Stimulated activated naive B cell treated with anti-CD40 and anti-IgM and Interleukin-4, amounts not matched to agents 10 μg/mL and 1 μg/mL and 100 μg/mL, for 72 hours (primary cell): ENCODE measurements around the gene TSC22D4.
A peak's percentile ranks its signal among the peaks of the same experiment; 100 is the strongest.
"Not testable (repeated sequence)": the region's sequence is repeated elsewhere in the genome, so short reads cannot be mapped to it uniquely, and the experiment has no call there.

Source experiments
- ATAC-seq, 2 donors: fragments of 150-1000 bp; cut with Tn5 transposase; replicated peaks; 2 replicates each; pipeline ENCODE4 v1.10.0; 2021; ENCODE audit warnings: moderate library complexity in 1 of 2
- DNase-seq: peaks from one replicate; pipeline ENCODE4 v3.0.0; 2021
- H3K27ac Mint-ChIP-seq: one replicate; pipeline ENCODE4 v1.8.0; 2022; ENCODE audit warnings: mild to moderate bottlenecking, mixed read lengths
- H3K27me3 Mint-ChIP-seq, 2 donors: one replicate each; pipeline ENCODE4 v1.8.0; 2022; ENCODE audit warnings: mixed read lengths in 2 of 2
- H3K36me3 Mint-ChIP-seq, 2 donors: one replicate each; pipeline ENCODE4 v1.8.0; 2022; ENCODE audit warnings: mixed read lengths in 2 of 2, mild to moderate bottlenecking in 1 of 2
- H3K4me1 Mint-ChIP-seq, 2 donors: one replicate each; pipeline ENCODE4 v1.8.0; 2022; ENCODE audit warnings: mixed read lengths in 2 of 2, mild to moderate bottlenecking in 1 of 2
- H3K4me3 Mint-ChIP-seq, 2 donors: one replicate each; pipeline ENCODE4 v1.8.0; 2022; ENCODE audit warnings: mild to moderate bottlenecking in 2 of 2, mixed read lengths in 2 of 2, moderate library complexity in 1 of 2
- H3K9me3 Mint-ChIP-seq, 2 donors: one replicate each; pipeline ENCODE4 v1.8.0; 2022; ENCODE audit warnings: mixed read lengths in 2 of 2, mild to moderate bottlenecking in 1 of 2

Gene TSC22D4

DNA sequence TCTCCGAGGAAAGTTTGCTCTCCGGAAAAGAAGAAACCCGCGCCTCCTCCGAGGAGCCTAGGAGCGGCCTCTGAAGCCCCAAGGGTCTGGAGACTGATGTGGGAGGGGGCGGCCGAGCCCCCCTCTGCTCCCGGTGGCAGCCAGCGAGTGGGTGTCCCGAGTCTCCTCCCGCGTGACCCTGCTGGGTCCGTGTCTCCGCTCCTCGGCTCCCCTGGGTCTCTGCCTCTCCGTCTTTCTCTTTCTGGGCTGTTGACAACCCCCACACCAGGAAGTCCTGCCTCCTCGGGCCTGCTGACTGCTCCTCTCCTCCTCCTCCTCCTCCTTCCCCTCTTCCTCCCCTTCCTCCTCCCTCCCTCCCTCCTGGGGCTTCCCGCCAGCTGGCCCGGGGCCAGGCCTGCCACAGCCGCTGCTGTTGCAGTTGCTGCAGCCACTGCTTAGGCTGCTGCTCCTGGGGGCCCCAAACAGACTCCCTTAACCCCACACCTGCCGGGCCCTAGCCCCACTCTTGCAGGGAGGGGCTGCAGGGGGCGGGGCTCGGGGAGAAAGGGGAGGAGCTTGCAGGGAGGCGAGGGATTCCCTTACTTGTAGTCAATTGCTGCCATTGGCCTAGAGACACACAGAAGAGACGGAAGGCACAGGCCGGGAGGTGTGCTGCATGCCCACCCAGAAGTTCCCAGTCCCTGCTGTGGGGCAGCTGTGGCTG, at the start of gene TSC22D4:
Gene TSC22D4 (minus strand): TSS at position 257 of the 703 bp plus-strand sequence. CDS start 1,176 bp downstream, outside the sequence.
- H3K36me3 Mint-ChIP-seq: peaks cover 30 to 40% of the 10 kb centered on the region in 2 donors
- H3K27ac Mint-ChIP-seq: peak within 1 kb of the TSS; percentile 96
- no peaks in the 10 kb centered on the region for H3K27me3 Mint-ChIP-seq
- peak; percentile 74 for ATAC-seq
- peaks cover 25 to 54% of the 10 kb centered on the region in 2 donors for H3K4me1 Mint-ChIP-seq
- H3K9me3 Mint-ChIP-seq: no peaks in the 10 kb centered on the region
- peak within 1 kb of the TSS; percentile 83 to 85 for H3K4me3 Mint-ChIP-seq
- DNase-seq: peak; percentile 88

DNA sequence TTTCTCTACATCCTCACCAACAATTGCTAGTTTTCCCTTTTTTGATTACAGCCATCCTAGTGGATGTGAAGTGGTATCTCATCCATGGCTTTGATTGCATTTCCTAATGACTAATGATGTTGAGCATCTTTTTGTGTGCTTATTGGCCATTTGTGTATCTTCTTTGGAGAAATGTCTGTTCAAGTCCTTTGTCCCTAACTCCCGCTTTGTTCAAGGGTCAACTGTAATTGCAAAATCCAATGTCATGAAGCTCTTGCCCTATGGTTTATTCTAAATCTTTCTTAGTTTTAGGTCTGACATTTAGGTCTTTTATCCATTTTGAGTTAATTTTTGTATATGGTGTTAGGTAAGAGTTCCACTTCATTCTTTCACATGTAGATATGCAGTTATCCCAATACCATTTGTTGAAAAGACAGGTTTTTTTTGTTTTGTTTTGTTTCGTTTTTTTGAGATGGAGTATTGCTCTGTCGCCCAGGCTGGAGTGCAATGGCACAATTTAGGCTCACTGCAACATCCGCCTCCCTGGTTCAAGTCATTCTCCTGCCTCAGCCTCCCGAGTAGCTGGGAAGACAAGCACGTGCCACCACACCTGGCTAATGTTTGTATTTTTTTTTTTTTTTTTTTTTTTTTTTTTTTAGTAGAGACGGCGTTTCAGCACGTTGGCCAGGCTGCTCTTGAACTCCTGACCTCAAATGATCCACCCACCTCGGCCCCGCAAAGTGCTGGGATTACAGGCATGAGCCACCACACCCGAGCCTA, 49.3 kb upstream of the TSC22D4 start:
- not testable (repeated sequence) for ATAC-seq, DNase-seq, H3K9me3 Mint-ChIP-seq, H3K27me3 Mint-ChIP-seq, H3K27ac Mint-ChIP-seq, H3K36me3 Mint-ChIP-seq
- peaks cover 12 to 19% of the 10 kb centered on the region in 2 donors for H3K4me1 Mint-ChIP-seq
- H3K4me3 Mint-ChIP-seq: peak overlapping the region in 1 of 2 donors; percentile 14

DNA sequence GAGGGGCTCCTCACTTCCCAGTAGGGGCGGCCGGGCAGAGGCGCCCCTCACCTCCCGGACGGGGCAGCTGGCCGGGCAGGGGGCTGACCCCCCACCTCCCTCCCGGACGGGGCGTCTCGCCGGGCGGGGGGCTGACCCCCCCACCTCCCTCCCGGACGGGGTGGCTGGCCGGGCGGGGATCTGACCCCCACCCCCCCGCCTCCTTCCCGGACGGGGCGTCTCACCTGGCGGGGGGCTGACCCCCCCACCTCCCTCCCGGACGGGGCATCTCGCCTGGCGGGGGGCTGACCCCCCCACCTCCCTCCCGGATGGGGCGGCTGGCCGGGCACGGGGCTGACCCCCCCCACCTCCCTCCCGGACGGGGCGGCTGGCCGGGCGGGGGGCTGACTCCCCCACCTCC, 44.2 kb upstream of the TSC22D4 start:
- not testable (repeated sequence) for H3K36me3 Mint-ChIP-seq, DNase-seq, H3K9me3 Mint-ChIP-seq, H3K27me3 Mint-ChIP-seq, H3K27ac Mint-ChIP-seq, H3K4me3 Mint-ChIP-seq, ATAC-seq
- peaks cover 12 to 23% of the 10 kb centered on the region in 2 donors for H3K4me1 Mint-ChIP-seq

DNA sequence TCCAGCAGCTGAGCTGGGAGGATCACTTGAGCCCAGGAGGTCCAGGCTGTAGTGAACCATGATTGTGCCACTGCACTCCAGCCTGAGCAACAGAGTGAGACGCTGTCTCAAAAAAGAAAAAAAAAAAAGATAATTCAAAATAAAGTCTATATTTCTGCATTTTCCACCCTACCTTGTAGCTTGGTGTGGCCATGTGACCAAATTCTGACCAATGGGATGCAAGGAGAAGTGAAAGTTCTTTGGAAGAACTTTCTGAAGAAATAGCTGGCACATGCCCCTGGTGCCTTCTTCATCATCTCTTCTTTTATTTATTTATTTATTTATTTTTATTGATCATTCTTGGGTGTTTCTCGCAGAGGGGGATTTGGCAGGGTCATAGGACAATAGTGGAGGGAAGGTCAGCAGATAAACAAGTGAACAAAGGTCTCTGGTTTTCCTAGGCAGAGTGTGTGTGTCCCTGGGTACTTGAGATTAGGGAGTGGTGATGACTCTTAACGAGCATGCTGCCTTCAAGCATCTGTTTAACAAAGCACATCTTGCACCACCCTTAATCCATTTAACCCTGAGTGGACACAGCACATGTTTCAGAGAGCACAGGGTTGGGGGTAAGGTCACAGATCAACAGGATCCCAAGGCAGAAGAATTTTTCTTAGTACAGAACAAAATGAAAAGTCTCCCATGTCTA, 43.0 kb upstream of the TSC22D4 start:
- H3K4me3 Mint-ChIP-seq, H3K9me3 Mint-ChIP-seq, H3K27me3 Mint-ChIP-seq, H3K27ac Mint-ChIP-seq, DNase-seq, H3K36me3 Mint-ChIP-seq: not testable (repeated sequence)
- H3K4me1 Mint-ChIP-seq: peaks cover 3 to 15% of the 10 kb centered on the region in 2 donors
- ATAC-seq: peak; percentile 91 to 95

DNA sequence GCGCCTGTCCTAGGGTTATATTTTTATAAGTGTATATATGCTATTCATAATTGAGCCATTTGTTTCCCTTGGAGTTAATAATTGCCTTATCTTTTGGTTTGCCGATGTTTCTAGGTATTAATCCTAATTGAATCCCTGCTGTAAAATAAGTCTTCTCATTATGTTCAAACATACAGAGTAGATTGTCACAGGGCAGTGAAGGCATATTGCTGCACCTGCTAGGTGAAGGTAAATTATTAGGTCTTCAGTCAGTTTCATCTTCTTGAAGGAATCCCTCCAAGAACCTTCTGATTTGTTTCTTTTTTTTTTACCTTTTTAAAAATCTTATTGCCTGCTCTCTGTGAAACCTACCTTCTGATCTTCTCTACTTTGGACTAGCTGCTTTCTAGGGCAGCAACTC, 42.1 kb upstream of the TSC22D4 start:
- Mint-ChIP-seq H3K9me3 (no peaks in the 10 kb centered on the region), H3K27ac (no peak overlapping the region), H3K36me3 (no peaks in the 10 kb centered on the region), H3K27me3 (no peaks in the 10 kb centered on the region), H3K4me3 (no peak overlapping the region), H3K4me1 (peaks cover 3 to 8% of the 10 kb centered on the region in 2 donors)
- ATAC-seq (no peak), DNase-seq (no peak)

DNA sequence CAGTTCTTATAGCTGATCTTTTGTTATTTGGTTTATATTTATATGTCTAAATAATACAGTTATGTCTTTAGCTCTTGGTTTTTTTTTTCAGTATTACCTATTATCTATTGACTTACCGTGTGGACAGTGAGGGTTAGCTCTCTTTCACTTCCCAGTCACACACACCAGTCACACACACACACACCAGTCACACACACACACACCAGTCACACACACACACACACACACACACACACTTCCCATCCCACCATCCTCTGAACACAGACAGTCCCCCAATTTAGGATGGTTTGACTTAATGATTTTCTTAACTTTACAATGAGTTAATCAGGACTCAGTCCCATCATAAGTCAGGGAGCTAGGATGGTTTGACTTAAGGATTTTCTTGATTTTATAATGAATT, 41.1 kb upstream of the TSC22D4 start:
- H3K36me3 Mint-ChIP-seq: no peaks in the 10 kb centered on the region
- H3K9me3 Mint-ChIP-seq: no peaks in the 10 kb centered on the region
- no peak for ATAC-seq
- H3K4me3 Mint-ChIP-seq: no peak overlapping the region
- DNase-seq: no peak
- no peak overlapping the region for H3K27ac Mint-ChIP-seq
- H3K27me3 Mint-ChIP-seq: peaks cover 2 to 5% of the 10 kb centered on the region in 2 donors
- peaks cover 3 to 7% of the 10 kb centered on the region in 2 donors for H3K4me1 Mint-ChIP-seq

DNA sequence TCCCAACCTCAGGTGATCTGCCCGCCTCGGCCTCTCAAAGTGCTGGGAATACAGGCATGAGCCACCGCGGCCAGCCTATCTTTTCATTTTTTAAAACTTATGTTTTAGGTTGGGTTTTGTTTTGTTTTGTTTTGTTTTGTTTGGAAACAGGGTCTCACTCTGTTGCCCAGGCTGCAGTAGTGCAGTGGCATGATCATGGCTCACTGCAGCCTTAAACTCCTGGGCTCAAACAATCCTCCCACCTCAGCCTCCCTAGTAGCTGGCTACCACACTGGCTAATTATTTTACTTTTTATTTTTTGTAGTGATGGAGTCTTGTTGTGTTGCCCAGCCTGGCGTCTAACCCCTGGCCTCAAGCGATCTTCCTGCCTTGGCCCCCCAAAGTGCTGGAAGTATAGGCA, 40.6 kb upstream of the TSC22D4 start:
- ATAC-seq: no peak
- Mint-ChIP-seq H3K27me3 (peaks cover 3 to 6% of the 10 kb centered on the region in 2 donors), H3K4me3 (no peak overlapping the region)

DNA sequence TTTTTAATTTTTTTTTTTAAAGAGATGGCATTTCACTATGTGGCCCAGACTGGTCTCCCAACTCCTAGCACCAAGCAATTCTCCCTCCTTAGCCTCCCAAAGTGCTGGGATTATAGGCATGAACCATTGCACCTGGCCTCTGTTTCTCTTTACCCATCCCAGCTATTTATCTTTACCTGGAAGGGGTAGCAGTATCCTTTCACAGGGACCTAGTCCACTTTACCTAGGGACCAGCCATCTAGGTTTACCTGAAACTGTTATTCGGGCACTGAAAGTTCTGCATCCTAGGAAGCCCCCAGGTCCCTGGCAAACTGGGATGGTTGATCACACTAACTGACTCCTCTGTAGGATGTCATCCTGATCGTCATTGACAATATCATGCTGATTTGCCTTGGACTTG, 38.3 kb upstream of the TSC22D4 start:
- DNase-seq (no peak), ATAC-seq (no peak)
- H3K36me3 Mint-ChIP-seq: no peaks in the 10 kb centered on the region
- H3K9me3 Mint-ChIP-seq: no peaks in the 10 kb centered on the region
- no peak overlapping the region for H3K4me3 Mint-ChIP-seq
- H3K4me1 Mint-ChIP-seq: peaks cover 4 to 7% of the 10 kb centered on the region in 2 donors
- H3K27ac Mint-ChIP-seq: no peak overlapping the region
- H3K27me3 Mint-ChIP-seq: peaks cover 8 to 23% of the 10 kb centered on the region in 2 donors

More for the DNA sequence above, 40.6 kb upstream of the TSC22D4 start:
- Mint-ChIP-seq H3K27ac (no peak overlapping the region), H3K4me1 (peaks cover 3 to 7% of the 10 kb centered on the region in 2 donors), H3K9me3 (no peaks in the 10 kb centered on the region), H3K36me3 (no peaks in the 10 kb centered on the region)
- no peak for DNase-seq

DNA sequence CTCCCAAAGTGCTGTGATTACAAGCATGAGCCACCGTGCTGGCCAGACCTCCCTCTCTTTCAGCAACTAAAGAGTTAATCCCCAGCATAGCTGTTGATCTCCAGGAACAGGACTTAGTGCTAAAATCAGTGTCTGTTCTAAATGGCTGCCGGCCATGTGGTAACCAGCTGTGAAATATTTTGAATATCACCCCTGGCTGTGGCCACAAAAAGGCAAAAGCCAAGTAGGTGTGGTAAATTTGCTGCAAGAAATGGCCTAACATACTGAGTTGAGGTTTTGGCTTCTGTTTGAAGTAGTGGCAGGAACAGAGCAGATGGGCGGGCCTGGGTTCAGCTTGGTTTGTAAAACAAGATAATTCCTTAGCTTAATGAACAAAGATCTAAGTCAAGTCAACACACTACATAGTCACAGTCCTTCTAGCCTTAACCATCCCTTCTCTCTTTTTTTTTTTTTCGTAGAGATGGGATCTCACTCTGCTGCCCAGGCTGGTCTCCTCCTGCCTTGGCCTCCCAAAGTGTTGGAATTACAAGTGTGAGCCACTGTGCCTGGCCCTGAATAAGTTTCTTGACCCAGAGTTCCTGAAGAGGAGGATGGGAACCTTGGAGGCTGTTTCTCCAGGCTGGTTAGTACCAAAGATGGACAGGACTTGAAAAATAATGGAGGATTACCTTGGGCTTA, 37.3 kb upstream of the TSC22D4 start:
- H3K4me3 Mint-ChIP-seq: no peak overlapping the region
- H3K9me3 Mint-ChIP-seq: no peaks in the 10 kb centered on the region
- H3K36me3 Mint-ChIP-seq: no peaks in the 10 kb centered on the region
- H3K4me1 Mint-ChIP-seq: peaks cover 1 to 4% of the 10 kb centered on the region in 2 donors
- no peak overlapping the region for H3K27ac Mint-ChIP-seq
- peaks cover 8 to 23% of the 10 kb centered on the region in 2 donors for H3K27me3 Mint-ChIP-seq
- peak; percentile 18 to 38 for ATAC-seq
- no peak for DNase-seq

DNA sequence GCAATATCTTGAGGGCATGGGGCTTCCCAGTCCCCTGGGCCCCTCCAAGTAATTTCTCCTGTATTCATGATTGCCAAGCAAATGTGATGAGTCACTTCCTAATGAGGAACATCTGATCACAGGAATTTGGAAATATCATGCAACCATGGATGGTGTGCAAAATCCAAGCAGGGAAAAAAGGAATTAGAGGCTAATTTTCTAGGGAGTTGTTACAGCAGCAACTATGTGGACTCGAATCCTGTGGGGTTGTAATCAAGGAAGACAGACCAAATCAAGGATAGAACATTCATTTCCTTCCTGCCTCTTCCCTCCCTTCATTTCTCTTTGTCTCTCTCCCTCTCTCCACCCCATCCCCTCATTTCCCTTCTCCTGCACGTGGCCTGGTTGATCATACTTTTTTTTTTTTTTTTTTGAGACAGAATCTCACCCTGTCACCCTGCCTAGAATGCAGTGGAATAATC, 36.1 kb upstream of the TSC22D4 start:
- no peaks in the 10 kb centered on the region for H3K36me3 Mint-ChIP-seq
- DNase-seq (no peak), ATAC-seq (no peak)
- peaks cover 0 to 2% of the 10 kb centered on the region in 2 donors for H3K4me1 Mint-ChIP-seq
- no peak overlapping the region for H3K4me3 Mint-ChIP-seq
- peaks cover 13 to 23% of the 10 kb centered on the region in 2 donors for H3K27me3 Mint-ChIP-seq
- no peak overlapping the region for H3K27ac Mint-ChIP-seq
- no peaks in the 10 kb centered on the region for H3K9me3 Mint-ChIP-seq

DNA sequence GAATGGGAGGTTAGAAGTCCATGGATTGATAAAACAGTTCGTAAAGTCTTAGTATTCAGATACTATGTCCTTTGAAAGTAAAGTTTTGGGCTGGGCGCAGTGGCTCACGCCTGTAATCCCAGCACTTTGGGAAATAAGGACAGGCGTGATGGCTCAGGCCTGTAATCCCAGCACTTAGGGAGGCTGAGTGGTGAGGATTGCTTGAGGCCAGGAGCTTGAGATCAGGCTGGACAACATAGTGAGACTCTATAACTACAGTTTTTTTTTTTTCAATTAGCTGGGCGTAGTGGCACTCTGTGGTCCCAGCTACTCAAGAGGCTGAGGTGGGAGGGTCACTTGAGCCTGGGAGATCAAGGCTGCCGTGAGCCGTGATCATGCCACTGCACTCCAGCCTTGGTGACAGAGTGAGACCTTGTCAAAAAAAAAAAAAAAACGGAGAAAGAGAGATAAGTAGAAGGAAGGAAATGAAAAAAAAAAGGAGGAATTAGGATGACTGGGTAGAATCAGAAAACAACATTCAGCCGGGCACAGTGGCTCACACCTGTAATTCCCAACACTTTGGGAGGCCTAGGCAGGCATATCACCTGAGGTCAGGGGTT, 34.3 kb upstream of the TSC22D4 start:
- H3K9me3 Mint-ChIP-seq: no peaks in the 10 kb centered on the region
- H3K4me1 Mint-ChIP-seq: peaks cover 0 to 2% of the 10 kb centered on the region in 2 donors
- peaks cover 19 to 30% of the 10 kb centered on the region in 2 donors for H3K27me3 Mint-ChIP-seq
- ATAC-seq: no peak
- no peak for DNase-seq
- no peak overlapping the region for H3K27ac Mint-ChIP-seq
- H3K4me3 Mint-ChIP-seq: no peak overlapping the region
- no peaks in the 10 kb centered on the region for H3K36me3 Mint-ChIP-seq

DNA sequence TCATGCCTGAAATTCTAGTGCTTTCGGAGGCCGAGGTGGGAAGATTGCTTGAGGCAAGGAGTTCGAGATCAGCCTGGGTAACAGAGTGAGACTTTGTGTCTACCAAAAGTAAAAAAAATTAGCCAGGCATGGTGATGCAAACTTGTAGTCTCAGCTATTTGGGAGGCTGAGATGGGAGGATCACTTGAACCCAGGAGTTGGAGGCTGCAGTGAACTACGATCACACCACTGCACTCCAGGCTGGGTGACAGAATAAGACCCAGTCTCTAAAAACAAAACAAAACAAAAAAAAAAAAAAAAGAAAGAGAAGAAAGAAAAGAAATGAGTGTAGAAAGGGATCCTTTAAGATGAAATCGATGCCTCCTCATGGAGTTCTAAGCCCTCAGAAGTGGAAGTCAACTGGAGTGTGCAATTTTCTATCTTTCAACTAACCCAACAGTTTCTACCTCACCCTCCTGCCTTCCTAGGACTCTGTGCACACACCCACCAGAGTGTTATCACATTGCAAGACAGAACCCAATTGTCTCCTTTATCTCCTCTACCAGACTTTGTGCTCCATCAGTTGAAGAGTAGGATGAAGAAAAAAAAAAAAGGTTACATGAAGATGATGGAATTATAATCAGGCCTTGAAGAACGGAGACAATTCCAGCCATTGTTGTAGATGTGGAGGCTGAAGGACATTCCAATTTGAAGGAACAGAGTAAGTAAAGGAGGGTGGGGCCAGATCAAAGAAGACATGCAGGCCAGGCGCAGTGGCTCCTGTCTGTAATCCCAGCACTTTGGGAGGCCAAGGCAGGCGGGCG, 31.6 kb upstream of the TSC22D4 start:
- Mint-ChIP-seq H3K4me3 (no peak overlapping the region), H3K27ac (no peak overlapping the region), H3K4me1 (peaks cover 0 to 2% of the 10 kb centered on the region in 2 donors), H3K27me3 (peaks cover 19 to 39% of the 10 kb centered on the region in 2 donors), H3K36me3 (no peaks in the 10 kb centered on the region), H3K9me3 (no peaks in the 10 kb centered on the region)
- ATAC-seq (no peak), DNase-seq (no peak)

DNA sequence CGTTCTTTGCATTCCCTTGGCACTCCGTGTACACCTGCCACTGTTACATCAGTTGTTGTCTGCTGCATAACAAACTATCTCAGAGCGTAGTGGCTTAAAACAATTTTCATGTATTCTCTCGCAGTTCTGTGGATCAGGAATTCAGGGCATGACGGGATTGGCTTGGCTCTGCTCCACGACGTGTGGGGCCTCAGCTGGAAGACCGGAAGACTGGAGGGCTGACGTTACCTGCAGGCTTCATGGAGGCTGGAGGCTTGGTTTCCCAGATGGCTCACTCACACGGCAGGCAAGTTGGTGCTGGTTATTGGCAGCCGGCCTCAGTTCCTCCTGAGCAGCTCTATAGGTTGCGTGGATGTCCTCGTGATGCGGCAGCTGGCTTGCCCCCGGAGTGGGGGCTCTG, 30.2 kb upstream of the TSC22D4 start:
- no peak overlapping the region for H3K4me3 Mint-ChIP-seq
- DNase-seq (no peak), ATAC-seq (no peak)
- H3K27me3 Mint-ChIP-seq: peaks cover 15 to 33% of the 10 kb centered on the region in 2 donors
- no peak overlapping the region for H3K27ac Mint-ChIP-seq
- H3K4me1 Mint-ChIP-seq: peaks cover 0 to 2% of the 10 kb centered on the region in 2 donors
- H3K9me3 Mint-ChIP-seq: no peaks in the 10 kb centered on the region
- H3K36me3 Mint-ChIP-seq: no peaks in the 10 kb centered on the region
